Fibroblast of peridontal ligament (primary cell): ENCODE results near the gene HSPA2.
"Not testable (repeated sequence)": the region's sequence is repeated elsewhere in the genome, so short reads cannot be mapped to it uniquely, and the experiment has no call there.

Source experiments
- DNase-seq: peaks from one replicate; pipeline ENCODE4 v3.0.0-alpha.2; 2010; ENCODE audit errors: extremely low read depth

Gene HSPA2

DNA sequence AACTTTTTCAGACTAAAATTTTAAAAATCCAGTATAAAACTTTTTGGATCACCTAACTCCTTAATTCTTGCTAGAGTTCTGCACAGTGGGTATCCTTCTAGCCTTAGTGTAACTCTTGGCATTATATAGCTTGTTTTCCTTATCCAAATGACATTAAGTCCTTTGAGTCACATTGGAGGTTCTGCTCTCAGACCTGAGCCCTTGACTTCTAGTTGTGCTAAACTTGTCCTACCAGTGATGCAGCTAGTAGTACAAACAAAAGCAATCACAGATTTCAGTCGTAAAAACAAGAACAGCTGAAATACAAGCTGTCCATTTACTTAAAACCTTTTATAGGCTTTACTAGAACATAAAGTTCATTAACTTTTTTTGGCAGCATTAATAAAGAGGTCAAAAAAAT lies 25.5 kb upstream of the HSPA2 start:
- DNase-seq, result no peak

DNA sequence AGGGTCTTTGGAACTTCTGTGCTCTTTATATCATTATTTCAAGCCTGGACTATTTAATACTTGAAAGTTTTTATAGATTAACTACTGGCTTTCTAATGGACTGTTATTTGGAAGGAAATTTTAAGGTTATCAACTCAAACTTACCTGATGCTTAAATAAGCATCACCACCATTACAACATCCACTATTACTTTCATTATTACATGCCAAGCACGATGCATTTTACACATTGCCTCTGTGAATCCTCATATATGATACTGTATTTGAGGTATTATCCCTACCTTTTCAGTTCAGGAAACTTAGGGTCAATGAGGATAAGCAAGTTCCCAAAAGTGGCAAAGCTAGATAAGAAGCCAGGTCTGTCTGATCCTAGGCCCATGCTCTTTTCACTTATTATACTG lies 23.6 kb upstream of the HSPA2 start:
- no peak for DNase-seq

DNA sequence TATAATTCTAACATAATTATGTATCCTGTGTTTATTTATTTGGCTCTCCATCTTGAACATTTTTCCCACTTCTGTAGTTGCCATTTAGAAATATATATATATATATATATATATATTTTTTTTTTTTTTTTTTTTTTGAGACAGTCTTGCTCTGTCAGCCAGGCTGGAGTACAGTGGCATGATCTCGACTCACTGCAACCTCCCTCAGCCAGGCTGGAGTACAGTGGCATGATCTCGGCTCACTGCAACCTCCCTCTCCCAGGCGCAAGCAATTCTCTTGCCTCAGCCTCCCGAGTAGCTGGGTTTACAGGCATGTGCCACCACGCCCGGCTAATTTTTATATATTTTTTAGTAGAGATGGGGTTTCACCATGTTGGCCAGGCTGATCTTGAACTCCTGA lies 22.9 kb upstream of the HSPA2 start:
- not testable (repeated sequence) for DNase-seq

DNA sequence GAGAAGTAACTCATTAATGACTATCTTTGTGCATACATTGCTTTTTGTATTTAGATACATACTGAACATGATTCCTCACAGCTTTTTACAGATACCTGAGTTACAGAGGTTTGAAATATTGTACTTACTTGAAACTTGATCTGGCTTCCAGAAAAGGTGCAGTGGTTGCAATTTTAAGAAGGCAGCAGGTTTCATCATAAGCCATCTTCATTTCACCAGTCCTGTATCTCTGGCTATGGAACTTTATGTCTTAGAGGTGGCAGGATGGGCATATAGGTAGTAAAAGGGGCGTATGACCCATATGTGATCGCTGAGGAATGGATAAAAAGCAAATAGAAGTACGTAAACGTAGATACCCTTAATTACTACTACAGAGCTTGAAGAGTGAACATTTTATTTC lies 22.3 kb upstream of the HSPA2 start:
- DNase-seq, result no peak

DNA sequence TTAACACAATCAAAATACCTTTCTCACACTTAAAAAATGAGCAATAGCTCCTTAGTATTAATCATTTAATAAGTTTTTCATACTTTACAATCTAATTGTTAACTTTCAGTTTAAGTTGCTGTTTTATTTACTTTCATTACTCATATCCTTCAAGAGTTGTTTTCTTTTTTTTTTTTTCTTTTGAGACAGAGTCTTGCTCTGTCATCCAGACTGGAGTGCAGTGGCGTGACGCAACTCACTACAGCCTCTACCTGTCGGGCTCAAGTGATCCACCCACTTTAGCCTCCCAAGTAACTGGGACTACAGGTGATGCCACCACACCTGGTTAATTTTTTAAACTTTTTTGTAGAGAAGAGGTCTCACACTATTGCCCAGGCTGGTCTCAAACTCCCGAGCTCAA lies 19.8 kb upstream of the HSPA2 start:
- no peak for DNase-seq

DNA sequence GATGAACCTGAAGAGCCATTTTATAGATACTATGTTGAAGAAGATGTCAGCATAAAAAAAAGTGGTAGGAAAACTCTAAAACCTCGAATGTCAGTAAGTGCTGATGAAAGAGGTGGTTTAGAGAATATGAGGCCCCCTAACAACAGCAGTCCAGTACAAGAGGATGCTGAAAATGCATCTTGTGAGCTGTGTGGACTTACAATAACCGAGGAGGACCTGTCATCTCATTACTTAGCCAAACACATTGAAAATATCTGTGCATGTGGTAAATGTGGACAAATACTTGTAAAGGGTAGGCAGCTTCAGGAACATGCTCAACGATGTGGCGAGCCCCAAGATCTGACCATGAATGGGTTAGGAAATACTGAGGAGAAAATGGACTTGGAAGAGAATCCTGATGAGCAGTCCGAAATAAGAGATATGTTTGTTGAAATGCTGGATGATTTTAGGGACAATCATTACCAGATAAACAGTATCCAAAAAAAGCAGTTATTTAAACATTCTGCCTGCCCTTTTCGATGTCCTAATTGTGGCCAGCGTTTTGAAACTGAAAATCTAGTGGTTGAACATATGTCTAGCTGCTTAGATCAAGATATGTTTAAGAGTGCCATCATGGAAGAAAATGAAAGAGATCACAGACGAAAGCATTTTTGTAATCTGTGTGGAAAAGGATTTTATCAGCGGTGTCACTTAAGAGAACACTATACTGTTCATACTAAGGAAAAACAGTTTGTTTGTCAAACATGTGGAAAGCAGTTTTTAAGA lies 17.8 kb upstream of the HSPA2 start:
- no peak for DNase-seq

DNA sequence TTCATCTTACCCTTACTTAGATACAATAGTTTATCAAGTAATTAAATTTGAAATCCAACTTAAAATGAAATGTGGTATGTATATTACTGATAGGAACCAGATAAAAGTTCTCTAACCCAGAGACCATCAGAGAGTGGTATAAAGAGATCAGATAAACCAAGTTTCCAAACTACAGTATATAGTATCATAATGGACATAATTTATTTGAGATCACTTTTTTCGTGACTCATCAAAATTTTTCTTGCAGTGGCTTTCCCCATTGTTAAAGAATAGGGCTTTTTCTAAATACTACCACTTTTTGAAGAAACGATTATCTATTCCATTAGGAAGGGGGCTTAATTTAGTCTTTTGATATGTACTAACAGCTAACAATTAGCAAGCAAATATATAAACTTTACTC lies 15.2 kb upstream of the HSPA2 start:
- no peak for DNase-seq

DNA sequence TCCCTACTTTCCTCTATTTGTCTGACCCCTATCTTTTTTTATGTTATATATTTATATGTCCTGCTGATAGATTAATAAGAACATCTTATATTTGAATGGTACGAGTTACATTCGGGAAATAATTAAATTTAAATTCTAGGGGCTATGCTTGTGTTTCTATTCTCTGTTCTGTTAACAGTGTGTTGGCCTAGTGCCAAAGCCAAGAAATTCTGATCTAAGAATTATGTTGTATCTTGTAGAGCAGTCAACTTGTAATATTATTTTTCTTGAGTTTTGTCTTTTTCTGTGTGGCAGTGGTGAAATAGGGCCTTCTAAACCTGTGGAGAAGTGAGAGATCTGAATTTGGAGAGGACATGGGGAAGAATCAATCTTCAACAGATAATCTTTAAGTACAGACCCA lies 9.0 kb upstream of the HSPA2 start:
- DNase-seq, result no peak

DNA sequence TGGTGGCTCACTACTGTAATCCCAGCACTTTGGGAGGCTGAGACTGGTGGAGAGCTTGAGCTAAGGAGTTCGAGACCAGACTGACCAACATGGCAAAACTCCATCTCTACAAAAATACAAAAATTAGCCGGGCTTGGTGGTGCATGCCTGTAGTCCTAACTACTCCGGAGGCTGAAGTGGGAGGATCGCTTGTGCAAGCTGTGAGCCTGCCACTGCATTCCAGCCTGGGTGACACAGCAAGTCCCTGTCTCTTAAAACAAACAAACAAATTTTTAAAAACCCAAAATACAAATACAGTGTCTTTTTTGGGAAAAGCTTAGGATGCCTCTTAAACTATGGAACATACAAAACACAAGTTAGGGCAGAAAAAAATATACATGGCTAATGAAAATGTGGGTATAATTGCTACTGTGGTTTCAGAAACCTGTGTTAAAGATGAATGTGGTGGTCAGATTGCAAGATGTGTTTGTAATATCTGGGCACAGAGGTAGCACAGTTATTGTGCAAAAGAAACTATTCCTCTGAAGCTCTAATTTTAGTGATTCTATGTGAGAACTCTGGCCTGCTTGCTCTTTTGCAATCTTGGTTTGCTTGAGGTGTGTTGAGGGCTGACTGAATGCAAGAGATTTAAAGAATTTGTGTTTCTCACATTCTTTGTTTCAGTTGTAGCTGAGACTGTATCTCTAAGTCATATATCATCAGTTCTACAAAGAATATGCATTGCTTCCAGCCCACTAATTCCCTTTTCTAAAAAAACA lies 3.9 kb upstream of the HSPA2 start:
- DNase-seq, result peak; percentile 20

DNA sequence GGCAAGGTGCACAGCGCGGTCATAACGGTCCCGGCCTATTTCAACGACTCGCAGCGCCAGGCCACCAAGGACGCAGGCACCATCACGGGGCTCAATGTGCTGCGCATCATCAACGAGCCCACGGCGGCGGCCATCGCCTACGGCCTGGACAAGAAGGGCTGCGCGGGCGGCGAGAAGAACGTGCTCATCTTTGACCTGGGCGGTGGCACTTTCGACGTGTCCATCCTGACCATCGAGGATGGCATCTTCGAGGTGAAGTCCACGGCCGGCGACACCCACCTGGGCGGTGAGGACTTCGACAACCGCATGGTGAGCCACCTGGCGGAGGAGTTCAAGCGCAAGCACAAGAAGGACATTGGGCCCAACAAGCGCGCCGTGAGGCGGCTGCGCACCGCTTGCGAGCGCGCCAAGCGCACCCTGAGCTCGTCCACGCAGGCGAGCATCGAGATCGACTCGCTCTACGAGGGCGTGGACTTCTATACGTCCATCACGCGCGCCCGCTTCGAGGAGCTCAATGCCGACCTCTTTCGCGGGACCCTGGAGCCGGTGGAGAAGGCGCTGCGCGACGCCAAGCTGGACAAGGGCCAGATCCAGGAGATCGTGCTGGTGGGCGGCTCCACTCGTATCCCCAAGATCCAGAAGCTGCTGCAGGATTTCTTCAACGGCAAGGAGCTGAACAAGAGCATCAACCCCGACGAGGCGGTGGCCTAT lies 875 bp downstream of the HSPA2 start:
- no peak for DNase-seq

DNA sequence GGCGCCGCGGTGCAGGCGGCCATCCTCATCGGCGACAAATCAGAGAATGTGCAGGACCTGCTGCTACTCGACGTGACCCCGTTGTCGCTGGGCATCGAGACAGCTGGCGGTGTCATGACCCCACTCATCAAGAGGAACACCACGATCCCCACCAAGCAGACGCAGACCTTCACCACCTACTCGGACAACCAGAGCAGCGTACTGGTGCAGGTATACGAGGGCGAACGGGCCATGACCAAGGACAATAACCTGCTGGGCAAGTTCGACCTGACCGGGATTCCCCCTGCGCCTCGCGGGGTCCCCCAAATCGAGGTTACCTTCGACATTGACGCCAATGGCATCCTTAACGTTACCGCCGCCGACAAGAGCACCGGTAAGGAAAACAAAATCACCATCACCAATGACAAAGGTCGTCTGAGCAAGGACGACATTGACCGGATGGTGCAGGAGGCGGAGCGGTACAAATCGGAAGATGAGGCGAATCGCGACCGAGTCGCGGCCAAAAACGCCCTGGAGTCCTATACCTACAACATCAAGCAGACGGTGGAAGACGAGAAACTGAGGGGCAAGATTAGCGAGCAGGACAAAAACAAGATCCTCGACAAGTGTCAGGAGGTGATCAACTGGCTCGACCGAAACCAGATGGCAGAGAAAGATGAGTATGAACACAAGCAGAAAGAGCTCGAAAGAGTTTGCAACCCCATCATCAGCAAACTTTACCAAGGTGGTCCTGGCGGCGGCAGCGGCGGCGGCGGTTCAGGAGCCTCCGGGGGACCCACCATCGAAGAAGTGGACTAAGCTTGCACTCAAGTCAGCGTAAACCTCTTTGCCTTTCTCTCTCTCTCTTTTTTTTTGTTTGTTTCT lies 1.7 kb downstream of the HSPA2 start:
- DNase-seq, result no peak

DNA sequence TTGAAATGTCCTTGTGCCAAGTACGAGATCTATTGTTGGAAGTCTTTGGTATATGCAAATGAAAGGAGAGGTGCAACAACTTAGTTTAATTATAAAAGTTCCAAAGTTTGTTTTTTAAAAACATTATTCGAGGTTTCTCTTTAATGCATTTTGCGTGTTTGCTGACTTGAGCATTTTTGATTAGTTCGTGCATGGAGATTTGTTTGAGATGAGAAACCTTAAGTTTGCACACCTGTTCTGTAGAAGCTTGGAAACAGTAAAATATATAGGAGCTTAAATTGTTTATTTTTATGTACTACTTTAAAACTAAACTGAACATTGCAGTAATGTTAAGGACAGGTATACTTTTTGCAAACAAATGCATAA lies 2.3 kb downstream of the HSPA2 start:
- no peak for DNase-seq

DNA sequence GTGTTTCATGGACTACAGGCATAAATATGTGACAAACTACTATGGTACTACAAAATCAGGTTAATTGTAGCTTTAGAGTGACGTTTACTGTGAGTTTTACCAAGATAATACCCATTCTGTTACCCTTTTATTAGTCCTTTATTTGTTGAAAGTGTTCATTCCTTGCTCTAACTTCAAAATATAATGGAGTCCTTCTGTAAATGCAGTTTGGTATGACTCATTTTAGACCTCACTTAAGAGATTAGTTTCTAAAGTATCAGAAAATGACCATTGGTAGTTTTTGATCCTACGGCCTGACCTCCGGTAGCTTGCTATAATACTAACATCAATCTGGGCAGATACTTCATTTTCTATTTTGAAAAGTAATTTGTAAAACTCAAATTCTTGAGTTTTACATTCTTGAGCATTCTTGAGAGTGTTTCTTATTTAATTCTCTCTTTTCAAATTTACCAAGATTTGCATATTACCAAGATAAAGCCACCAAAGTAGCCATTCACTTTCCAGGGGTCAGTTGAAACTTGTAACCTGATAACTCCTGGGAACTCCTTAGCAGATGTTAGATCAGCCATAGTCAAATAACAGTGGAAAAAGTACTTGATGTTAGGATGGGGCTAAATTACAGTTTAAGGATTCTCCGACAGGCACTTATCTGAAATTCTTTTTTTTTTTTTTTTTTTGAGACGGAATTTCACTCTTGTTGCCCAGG lies 4.2 kb downstream of the HSPA2 start:
- DNase-seq, result no peak

DNA sequence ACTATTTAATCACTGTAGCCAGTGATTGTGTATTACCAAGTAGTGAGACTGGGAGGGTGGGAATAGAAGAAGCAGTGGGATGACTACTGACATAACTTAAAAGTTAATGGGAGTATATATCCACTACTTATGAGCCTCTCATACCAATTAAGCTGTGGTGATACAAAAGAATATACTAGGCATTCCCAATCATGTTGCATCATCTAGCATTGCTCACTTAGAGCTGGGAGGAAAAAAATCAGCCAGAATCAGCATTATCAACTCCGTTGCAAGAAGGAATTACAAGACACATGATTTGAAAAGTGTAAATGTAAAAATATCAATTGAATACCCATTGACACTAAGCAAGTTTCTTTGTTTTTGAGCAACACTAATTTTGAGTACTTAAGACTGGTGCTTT lies 8.5 kb downstream of the HSPA2 start:
- peak; percentile 36 for DNase-seq

DNA sequence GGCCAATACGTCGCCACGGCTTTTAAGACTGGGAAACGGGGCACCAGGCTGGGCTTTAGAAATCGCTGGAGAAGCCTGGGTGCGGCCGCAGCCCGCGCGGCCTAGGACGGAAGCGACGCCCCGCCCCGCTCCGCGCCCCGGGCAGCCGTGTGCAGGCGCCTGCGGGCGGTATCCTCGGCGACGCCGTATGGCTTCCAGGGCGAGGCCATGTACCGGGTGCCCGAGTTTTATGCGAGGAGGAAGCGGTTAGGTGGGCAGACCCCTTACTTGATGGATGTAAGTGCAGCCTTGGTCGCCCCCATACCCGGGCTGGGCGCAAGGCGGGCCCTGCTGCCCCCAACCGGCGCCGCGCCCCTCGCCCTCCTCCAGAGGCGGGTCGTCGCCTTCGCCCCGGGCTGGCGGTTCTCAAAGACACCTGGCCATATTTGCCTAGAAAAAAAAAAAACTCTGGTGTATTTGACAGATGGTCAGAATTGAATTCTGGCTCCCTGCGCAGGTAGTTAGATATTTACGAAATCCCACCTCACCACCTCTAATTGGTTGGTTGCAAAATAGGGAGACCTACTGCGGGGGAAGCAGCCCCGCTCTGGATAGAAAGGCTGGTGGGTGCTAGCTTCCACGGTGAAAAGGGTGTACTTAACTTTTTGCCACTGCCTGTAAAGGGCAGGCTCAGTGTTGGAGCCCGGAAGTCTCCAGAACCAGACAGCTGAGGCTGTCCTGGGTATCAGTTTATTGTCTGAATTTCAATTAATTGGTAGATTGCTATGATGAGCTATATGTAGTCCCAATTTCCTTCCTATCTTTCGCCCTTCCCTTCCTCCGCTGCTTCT lies 9.5 kb downstream of the HSPA2 start, which contains the start of gene PPP1R36:
Gene PPP1R36 (plus strand): TSS at position 171 of the 830 bp plus-strand sequence. CDS start 37 bp downstream, at position 208.
- no peak for DNase-seq

DNA sequence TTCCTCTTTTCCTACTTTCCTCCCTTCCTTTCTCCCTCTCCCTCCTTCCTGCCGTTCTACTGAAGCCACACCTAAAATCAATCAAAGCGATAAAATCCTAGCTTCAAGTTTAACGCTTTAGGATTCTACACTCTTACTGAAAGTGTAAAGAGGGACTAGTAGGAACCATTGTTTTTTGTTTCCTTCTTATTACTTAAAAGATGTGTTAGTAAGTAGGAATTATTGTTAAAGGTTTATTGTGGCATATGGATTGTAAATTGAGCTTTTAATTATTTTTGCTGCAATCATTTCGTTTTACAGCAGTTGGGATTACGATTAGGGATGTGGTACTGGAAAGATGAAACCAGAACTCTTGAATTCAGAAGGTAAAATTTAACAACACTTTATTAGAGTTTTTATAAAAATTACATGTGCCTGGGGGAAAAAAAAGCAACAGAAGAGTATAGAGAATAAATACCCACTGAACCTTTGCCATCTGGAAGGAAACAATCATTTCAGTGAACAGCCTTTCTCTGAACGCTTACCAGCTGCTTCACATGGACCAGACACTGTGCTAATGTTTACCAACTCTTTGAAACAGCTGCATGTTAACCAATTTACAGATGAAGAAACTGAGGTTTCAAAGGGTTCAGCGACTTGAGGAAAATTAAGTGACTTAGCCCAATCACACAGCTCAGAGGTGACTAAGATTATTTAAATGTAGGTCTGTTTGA lies 10.2 kb downstream of the HSPA2 start:
- DNase-seq, result no peak

DNA sequence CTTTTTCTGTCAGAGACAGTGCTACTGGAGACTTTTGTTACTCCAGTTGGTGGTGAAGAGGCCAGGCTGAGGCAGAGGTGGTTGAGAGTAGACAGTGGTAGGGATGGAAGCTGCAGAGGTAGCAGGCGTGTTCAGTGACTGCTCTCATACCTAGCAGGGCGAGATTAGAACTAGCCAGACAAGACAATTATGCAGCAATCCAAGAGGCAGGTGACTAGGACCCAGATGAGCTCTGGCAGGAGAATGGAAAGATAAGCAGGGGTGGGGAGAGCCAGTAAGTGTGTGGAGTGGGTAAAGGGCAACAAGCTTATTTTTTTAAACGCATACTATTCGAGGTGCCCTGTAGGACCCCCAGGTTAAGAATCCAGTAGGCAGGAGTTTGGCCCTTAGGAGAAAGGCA lies 14.0 kb downstream of the HSPA2 start:
- DNase-seq, result no peak

DNA sequence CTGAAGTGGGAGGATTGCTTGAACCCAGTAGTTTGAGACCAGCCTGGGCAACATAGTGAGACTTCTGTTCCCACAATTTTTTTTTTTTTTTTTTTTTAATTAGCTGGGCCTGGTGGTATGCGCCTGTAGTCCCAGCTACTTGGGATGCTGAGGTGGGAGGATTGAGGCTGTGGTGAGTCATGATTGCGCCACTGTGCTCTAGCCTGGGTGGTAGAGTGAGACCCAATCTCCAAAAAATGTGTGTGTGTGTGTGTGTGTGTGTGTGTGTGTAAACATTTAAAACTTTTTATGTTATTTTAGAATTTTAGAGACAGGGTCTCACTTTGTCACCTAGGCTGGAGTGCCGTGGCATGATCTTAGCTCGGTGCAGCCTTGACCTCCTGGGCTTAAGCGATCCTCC lies 16.0 kb downstream of the HSPA2 start:
- DNase-seq, result peak; percentile 75

DNA sequence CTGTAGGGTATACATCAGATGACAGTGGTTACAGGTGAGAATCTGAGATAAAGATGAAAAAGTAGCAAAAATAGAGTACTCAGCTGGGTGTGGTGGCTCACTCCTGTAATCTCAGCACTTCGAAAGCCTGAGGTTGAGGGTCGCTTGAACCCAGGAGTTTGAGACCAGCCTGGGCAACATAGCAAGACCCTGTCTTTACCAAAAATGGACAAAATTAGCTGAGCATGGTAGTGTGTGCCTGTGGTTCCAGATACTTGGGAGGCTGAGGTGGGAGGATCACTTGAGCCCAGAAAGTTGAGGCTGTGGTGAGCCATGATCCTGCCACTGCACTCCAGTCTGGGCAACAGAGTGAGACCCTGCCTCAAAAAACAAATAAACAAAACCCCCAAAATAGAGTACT lies 17.7 kb downstream of the HSPA2 start:
- DNase-seq, result not testable (repeated sequence)

DNA sequence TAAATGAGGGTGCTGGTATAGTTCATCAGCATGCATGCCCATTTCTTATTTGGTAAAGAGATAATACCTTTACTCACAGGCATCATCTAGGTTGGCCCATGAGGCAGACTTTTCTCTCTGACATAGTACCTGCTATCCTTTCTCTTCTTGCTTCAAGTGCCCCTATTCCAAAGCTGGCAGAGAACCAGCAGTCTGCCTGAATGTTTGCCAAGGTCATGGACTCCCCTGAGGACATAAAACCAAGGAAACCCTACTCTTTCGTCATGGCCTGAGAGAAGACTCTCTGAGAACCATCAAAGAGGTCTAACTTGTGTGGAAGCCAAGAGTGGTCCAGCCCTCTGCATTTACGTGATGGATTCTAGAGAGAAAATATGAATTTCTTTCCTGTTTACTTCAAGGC lies 21.1 kb downstream of the HSPA2 start:
- no peak for DNase-seq
